WERI-Rb-1 (cell line): ENCODE data around the gene FGD1.

Source experiments
- DNase-seq: peaks from one replicate; pipeline ENCODE4 v3.0.0-alpha.2; 2020
- H3K27ac ChIP-seq: fragments of 250-450 bp; sonication (Bioruptor Pico); 2 replicates; pipeline ENCODE4 v1.5.1; 2020; ENCODE audit warnings: mild to moderate bottlenecking, moderate library complexity
- H3K27me3 ChIP-seq: fragments of 250-450 bp; sonication (Bioruptor Pico); 2 replicates; pipeline ENCODE4 v1.5.1; 2021; ENCODE audit warnings: mild to moderate bottlenecking, low read depth, moderate library complexity; ENCODE audit not compliant: insufficient read depth, severe bottlenecking
- H3K36me3 ChIP-seq: fragments of 250-450 bp; sonication (Bioruptor Pico); 2 replicates; pipeline ENCODE4 v1.5.1; 2020; ENCODE audit warnings: mild to moderate bottlenecking, moderate library complexity
- H3K4me3 ChIP-seq: 2 replicates; pipeline ENCODE4 v1.5.1; 2011; ENCODE audit warnings: low read depth, mild to moderate bottlenecking, control low read depth, low read length
- H3K9me3 ChIP-seq: fragments of 250-450 bp; sonication (Bioruptor Pico); 2 replicates; pipeline ENCODE4 v1.5.1; 2021; ENCODE audit warnings: mild to moderate bottlenecking, moderate library complexity; ENCODE audit not compliant: severe bottlenecking
- TF ChIP-seq, protein P1 (sequence below): IDR thresholded peaks from 2 replicates; pipeline ENCODE4 v1.5.1; 2011; ENCODE audit warnings: low read depth, mild to moderate bottlenecking, control low read depth, inconsistent platforms, low read length

The FGD1 gene

DNA sequence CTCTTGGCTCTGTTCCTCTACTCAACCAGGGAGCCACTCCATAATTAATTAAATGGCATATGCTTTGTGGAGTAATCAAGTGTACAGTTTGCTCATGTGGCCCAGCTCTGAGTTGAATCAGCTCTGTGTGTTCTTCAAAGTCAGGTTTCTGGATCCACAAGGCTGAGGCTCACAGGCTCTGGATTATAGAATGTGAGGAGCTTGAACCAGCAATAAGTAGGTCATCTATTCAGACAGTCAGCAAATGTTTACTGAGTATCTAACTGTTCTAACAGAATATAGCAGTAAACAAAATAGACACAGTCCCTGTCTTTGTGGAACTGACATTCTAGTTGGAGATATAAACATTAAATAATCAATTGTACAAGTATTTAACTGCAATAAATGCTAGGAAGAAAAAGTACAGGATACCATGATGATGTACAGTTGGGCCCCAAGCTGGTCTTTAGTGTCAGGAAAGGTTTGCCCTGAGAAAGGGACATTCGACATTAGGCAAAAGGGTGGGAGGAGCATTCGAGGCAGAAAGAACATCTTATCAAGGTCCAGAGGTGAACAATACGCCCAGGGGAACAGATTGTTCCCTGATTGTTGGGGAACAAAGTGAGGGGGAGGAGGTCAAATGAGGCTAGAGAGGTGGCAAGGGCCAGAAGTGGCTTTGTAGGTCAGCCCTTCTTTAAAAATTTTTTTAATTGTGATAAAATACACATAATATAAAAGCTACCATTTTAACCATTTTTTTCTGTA lies 76.3 kb downstream of the FGD1 start:
- Histone ChIP-seq H3K27ac (no peak overlapping the region), H3K27me3 (no peaks in the 10 kb centered on the region), H3K9me3 (no peaks in the 10 kb centered on the region), H3K36me3 (no peaks in the 10 kb centered on the region), H3K4me3 (no peak overlapping the region)
- DNase-seq, result no peak
- TF ChIP-seq, protein P1, sequence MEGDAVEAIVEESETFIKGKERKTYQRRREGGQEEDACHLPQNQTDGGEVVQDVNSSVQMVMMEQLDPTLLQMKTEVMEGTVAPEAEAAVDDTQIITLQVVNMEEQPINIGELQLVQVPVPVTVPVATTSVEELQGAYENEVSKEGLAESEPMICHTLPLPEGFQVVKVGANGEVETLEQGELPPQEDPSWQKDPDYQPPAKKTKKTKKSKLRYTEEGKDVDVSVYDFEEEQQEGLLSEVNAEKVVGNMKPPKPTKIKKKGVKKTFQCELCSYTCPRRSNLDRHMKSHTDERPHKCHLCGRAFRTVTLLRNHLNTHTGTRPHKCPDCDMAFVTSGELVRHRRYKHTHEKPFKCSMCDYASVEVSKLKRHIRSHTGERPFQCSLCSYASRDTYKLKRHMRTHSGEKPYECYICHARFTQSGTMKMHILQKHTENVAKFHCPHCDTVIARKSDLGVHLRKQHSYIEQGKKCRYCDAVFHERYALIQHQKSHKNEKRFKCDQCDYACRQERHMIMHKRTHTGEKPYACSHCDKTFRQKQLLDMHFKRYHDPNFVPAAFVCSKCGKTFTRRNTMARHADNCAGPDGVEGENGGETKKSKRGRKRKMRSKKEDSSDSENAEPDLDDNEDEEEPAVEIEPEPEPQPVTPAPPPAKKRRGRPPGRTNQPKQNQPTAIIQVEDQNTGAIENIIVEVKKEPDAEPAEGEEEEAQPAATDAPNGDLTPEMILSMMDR, result no peak

GRCh38 chrX:54416965-54417364 lies 79.1 kb downstream of the FGD1 start:
- Histone ChIP-seq H3K36me3 (no peaks in the 10 kb centered on the region), H3K27ac (no peak overlapping the region), H3K9me3 (no peaks in the 10 kb centered on the region), H3K27me3 (no peaks in the 10 kb centered on the region), H3K4me3 (no peak overlapping the region)
- TF ChIP-seq, protein P1, result no peak
- DNase-seq, result no peak

DNA sequence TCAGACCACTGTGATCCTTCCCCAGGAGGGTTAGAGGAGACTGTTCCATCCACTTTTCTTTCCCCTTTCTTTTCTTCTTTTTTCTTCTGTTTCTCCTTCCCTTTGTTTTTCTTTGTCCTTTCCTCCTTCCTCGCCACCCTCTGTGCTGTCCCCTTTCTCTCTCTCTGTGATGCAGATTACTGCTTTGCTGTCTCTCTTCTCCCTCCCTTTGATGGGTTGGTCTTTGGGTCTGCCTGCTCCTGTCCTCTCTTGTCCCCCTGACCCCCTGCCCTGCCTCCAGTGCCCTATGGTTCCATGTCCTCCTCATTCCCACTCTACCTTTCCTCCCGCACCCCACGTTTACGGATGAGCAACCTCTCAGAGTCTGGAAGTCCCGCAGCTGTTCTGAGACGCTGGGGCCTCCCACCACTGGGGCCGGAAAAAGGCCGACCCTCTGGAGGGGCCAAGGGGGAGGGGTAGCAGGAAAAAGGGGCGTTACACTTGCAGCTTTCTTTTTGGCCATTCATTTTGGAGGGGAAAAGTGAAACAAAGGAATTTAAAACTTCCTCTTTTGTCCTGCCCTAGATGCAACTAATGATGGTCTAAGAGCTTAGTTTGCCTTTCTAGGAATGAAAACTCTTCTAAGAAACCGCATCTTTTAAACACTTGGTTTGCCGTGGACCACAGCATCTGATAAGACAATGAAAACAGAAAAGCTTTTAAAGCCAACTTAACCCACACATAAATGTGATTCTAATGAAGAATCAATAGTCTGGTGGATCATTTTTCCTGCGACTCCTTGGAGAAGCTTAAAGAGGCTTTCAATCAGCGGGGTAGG lies 80.3 kb downstream of the FGD1 start:
- TF ChIP-seq, protein P1, result no peak
- Histone ChIP-seq H3K36me3 (no peaks in the 10 kb centered on the region), H3K4me3 (no peak overlapping the region), H3K27me3 (no peaks in the 10 kb centered on the region), H3K9me3 (no peaks in the 10 kb centered on the region), H3K27ac (no peak overlapping the region)
- DNase-seq, result no peak

DNA sequence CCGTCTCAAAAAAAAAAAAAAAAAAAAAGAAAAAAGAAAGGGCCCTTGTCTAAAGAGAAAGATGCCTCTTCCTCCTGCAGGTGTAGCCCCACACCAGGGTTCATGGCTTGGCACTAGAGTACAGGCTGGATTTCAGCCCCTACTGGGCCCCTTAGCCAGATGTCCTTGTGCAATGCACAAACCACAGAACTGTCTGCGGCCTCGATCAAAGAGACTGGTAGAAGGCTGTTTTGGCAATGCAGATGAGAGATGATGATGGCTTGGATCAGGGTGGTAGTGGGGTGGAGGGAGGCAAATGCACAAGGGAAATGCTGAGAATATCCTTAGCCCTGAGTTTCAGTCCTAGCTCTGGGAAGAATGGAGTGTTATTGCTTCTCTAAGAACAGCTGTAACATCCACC lies 82.3 kb downstream of the FGD1 start:
- Histone ChIP-seq H3K27ac (no peak overlapping the region), H3K36me3 (no peaks in the 10 kb centered on the region), H3K4me3 (no peak overlapping the region), H3K27me3 (no peaks in the 10 kb centered on the region), H3K9me3 (no peaks in the 10 kb centered on the region)
- TF ChIP-seq, protein P1, result no peak
- no peak for DNase-seq

DNA sequence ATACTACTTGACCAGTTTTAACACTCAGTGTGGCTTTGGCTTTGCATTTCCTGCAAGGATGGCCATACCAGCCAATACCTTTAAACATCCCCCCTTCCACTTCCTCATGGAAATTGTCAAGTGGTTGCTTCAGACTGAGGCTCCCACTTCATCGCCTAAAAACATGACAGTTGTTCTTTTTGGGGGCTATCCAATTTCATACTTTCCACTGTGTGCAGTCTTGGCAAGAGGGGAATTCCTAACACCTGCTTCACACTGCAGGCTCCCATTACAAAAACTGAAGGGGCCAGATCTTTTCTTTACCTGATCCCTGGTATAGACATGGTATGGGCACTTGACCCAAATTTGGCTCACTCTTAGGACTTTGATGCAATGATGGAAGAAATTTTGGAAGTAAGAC lies 84.3 kb downstream of the FGD1 start:
- Histone ChIP-seq H3K4me3 (no peak overlapping the region), H3K36me3 (no peaks in the 10 kb centered on the region), H3K27ac (no peak overlapping the region), H3K27me3 (no peaks in the 10 kb centered on the region), H3K9me3 (no peaks in the 10 kb centered on the region)
- DNase-seq, result no peak
- TF ChIP-seq, protein P1, result no peak
